Esophagus muscularis mucosa (tissue), 4 donors: ENCODE results near the gene CEP76. TPM values are rescaled to one million over a fixed set of nuclear protein-coding genes. Genes with fewer than 3 reads are reported as not detected.
A peak's percentile ranks its signal among the peaks of the same experiment; 100 is the strongest.

Experiments
- DNase-seq: peaks from one replicate; pipeline ENCODE4 v3.0.0-alpha.2; 2017; ENCODE audit errors: extremely low spot score
- H3K27ac ChIP-seq, 4 donors: fragments of 200-600 bp; sonication (generic); replicated peaks in 1 of 4; 1 replicate in 3 of 4; 2 replicates in 1 of 4; pipeline ENCODE4 v1.5.1; 2016 to 2019; ENCODE audit warnings: mild to moderate bottlenecking in 1 of 4
- H3K27me3 ChIP-seq, 4 donors: fragments of 200-600 bp; sonication (generic); one replicate each; pipeline versions ENCODE4 v1.5.1 to v1.6.0; 2016 to 2019
- H3K36me3 ChIP-seq, 4 donors: fragments of 200-600 bp; sonication (generic); one replicate each; pipeline ENCODE4 v1.5.1; 2016 to 2019
- H3K4me1 ChIP-seq, 4 donors: fragments of 200-600 bp; sonication (generic); one replicate each; pipeline ENCODE4 v1.5.1; 2016 to 2019
- H3K4me3 ChIP-seq, 4 donors: fragments of 200-600 bp; sonication (generic); 1 replicate in 2 of 4; 2 replicates in 2 of 4; pipeline ENCODE4 v1.5.1; 2016 to 2019; ENCODE audit warnings: mild to moderate bottlenecking in 4 of 4, moderate library complexity in 1 of 4
- H3K9me3 ChIP-seq, 4 donors: fragments of 200-600 bp; sonication (generic); 1 replicate in 3 of 4; 2 replicates in 1 of 4; pipeline ENCODE4 v1.5.1; 2016 to 2019
- EP300 ChIP-seq: sonication (generic); formaldehyde crosslinking; IDR thresholded peaks from one replicate; pipeline ENCODE4 v1.6.1; 2017; ENCODE audit warnings: antibody characterized with exemption
- POLR2A ChIP-seq: fragments of 450-650 bp; IDR thresholded peaks from one replicate; pipeline ENCODE4 v1.6.1; 2017; ENCODE audit warnings: antibody characterized with exemption, moderate library complexity, mild to moderate bottlenecking, low read depth
- POLR2AphosphoS5 ChIP-seq, 2 donors: sonication (generic); formaldehyde crosslinking; IDR thresholded peaks; one replicate each; pipeline ENCODE4 v1.6.1; 2017; ENCODE audit warnings: antibody characterized with exemption in 2 of 2
- WGBS: methylation state at CpG from one replicate; pipeline ENCODE4 v1.1.5; 2018; 5-methylcytosine and 5-hydroxymethylcytosine counted together
- intact Hi-C: fragments of 100-400 bp; cut with DNase I; formaldehyde crosslinking; loops from one replicate; pipeline ENCODE4 v1.15.1; 2023
- total RNA-seq, 4 donors: library from RNA; depleted of rRNA; stranded (reverse); fragments of >200 nt; gene quantifications; one replicate each; pipeline versions ENCODE4 v1.1.0 to v1.2.1, GENCODE V29; 2016
- TF ChIP-seq, protein P1 (sequence below), 3 experiments: fragments of 200-600 bp in 2 of 3; fragments of 450-650 bp in 1 of 3; sonication (generic) in 2 of 3; IDR thresholded peaks; one replicate each; pipeline ENCODE4 v1.5.1; 2017 to 2019; ENCODE audit warnings: antibody characterized with exemption in 3 of 3, mild to moderate bottlenecking in 2 of 3, moderate library complexity in 1 of 3

Gene CEP76
- total RNA-seq, 4 donors from 2014 or later: 5.0 to 8.7 (median 5.8) TPM

DNA sequence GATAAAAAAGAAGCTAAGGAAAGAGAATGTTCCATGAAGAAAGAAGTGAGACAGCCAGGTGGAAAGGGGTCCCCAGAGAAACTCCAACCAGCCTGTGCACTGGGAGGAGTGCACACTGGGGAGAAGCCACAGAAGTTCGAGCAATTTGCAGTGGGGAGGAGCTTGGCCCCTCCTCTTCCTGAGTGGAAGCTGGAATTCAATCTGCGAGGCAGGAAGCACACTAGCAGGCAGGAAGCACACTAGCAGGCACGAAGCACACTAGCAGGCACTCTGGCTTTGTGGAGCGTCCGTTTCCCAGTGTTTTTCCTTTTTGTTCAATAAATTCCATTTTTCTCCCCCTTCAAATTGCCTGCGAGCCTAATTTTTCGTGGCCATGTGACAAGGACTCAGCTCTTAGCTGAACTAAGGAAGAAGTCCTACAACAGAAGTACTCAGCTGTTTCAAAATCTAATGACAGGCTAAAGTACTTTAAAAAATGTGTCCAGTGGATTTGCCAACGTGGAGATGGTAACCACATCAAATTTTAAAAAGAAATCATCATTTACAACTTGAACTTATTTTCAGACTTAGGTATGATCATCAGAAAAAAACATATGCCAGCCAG is 23.2 kb downstream of the CEP76 start:
- peaks cover 12 to 60% (median 33%) of the 10 kb centered on the region in 4 donors for H3K36me3 ChIP-seq
- H3K4me1 ChIP-seq: peaks cover 5 to 13% (median 12%) of the 10 kb centered on the region in 4 donors
- H3K4me3 ChIP-seq: peak overlapping the region in 3 of 4 donors; percentile 20 to 30 (median 28)
- H3K27me3 ChIP-seq: no peaks in the 10 kb centered on the region
- intact Hi-C loops: no loop called here
- WGBS: 27% methylated on average over 8 of the region's 8 CpGs
- no peak for DNase-seq
- TF ChIP-seq, protein P1, sequence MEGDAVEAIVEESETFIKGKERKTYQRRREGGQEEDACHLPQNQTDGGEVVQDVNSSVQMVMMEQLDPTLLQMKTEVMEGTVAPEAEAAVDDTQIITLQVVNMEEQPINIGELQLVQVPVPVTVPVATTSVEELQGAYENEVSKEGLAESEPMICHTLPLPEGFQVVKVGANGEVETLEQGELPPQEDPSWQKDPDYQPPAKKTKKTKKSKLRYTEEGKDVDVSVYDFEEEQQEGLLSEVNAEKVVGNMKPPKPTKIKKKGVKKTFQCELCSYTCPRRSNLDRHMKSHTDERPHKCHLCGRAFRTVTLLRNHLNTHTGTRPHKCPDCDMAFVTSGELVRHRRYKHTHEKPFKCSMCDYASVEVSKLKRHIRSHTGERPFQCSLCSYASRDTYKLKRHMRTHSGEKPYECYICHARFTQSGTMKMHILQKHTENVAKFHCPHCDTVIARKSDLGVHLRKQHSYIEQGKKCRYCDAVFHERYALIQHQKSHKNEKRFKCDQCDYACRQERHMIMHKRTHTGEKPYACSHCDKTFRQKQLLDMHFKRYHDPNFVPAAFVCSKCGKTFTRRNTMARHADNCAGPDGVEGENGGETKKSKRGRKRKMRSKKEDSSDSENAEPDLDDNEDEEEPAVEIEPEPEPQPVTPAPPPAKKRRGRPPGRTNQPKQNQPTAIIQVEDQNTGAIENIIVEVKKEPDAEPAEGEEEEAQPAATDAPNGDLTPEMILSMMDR (IDR thresholded peaks at IDR 0.05): no peak
- no peak for TF ChIP-seq EP300
- TF ChIP-seq POLR2AphosphoS5 (IDR thresholded peaks at IDR 0.05): peak; percentile 81 to 83
- no peak for TF ChIP-seq POLR2A
- H3K9me3 ChIP-seq: no peaks in the 10 kb centered on the region
- H3K27ac ChIP-seq: peak overlapping the region; percentile 68 to 74 (median 71)

DNA sequence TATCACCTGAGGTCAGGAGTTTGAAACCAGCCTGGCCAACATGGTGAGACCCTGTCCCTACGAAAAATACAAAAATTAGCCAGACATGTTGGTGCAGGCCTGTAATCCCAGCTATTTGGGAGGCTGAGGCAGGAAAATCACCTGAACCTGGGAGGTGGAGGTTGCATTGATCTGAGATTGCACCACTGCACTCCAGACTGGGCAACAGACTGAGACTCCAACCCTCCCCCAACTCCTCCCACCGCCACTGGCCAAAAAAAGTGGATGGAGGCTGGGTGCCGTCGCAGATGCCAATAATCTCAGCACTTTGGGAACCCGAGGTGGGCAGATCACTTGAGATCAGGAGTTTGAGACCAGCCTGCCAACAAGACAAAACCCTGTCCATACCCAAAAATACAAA is 34.5 kb downstream of the CEP76 start:
- H3K27ac ChIP-seq: no peak overlapping the region
- no peak for TF ChIP-seq POLR2A
- H3K36me3 ChIP-seq: peaks cover 0 to 36% (median 10%) of the 10 kb centered on the region in 4 donors
- no peaks in the 10 kb centered on the region for H3K27me3 ChIP-seq
- no peak for DNase-seq
- H3K4me1 ChIP-seq: no peaks in the 10 kb centered on the region
- no peaks in the 10 kb centered on the region for H3K9me3 ChIP-seq
- H3K4me3 ChIP-seq: no peak overlapping the region
- intact Hi-C loops: no loop called here
- 89% methylated on average over 5 of the region's 5 CpGs for WGBS

DNA sequence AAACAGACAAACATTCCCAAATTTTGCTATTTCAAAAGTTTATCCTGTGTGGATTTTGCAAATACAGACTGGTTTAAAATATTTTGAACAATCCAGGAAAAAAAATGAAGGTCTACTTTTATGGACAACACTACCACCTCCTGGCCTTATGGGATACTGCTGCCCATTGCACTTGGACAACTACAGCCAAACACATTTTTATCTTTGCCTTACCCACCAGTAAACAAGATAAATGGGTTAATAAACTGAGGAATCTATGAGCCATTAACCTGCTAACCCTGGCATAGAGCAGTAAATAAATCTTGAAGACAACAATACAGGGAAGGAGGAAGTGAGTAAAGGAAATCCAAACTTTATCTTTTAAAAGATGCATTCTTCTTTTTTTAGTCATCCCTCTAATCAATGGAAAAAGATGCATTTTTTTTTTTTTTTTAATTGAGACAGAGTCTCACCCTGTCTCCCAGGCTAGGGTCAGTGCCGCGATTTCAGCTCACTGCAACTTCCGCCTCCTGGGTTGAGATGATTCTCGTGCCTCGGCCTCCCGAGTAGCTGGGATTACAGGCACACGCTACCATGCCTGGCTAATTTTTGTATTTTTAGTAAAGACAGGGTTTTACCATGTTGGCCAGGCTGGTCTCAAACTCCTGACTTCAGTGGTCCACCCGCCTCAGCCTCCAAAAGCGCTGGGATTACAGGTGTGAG is 42.5 kb downstream of the CEP76 start:
- Histone ChIP-seq H3K4me3 (no peak overlapping the region), H3K36me3 (peaks cover 0 to 19% (median 0%) of the 10 kb centered on the region in 4 donors), H3K27ac (no peak overlapping the region), H3K4me1 (peaks cover 10 to 37% (median 28%) of the 10 kb centered on the region in 4 donors), H3K9me3 (no peaks in the 10 kb centered on the region), H3K27me3 (no peaks in the 10 kb centered on the region)
- WGBS: 89% methylated on average over 9 of the region's 9 CpGs
- intact Hi-C loops: loop anchor here (1.0 to 5.0 kb wide), 3 partner anchors 253 to 283 kb away; partner anchors contain the start of genes AFG3L2 and PRELID3A
- TF ChIP-seq, protein P1 (IDR thresholded peaks at IDR 0.05): peak; percentile 94 to 95 (median 95)
- TF ChIP-seq EP300: no peak
- no peak for DNase-seq

DNA sequence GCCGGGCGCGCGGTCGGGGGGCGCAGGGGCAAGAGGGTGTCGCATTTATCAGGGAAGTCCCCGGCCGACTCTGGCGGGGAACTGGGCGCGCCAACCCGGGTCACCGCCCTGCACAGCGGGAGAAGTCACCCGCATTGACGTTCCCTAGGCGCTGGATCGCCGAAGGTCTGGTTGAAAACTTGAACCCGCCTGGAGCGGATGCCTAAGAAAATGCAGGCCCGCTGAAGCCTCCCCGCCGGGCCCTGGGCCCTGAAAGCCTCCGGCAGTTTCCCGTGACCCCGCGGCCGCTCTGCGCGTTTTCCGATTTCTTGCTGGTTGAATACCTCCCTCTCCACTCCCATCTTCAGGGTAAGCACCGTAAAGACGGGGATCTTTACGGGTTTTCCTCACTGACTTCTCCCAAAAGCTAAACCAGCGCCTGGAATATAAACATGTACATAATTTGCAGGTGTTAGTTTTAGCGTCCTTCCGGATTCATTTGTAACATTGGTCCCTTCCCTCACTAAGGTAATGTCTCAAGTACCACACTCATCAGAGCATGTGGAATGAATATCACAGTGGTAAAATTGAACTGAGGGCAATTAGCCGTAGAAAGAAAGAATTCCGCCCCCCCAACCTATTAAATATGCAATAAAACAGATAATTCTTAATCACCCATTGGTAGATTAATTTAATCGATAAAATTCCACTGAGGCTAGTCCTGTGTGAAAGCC is 43.9 kb downstream of the CEP76 start:
- H3K9me3 ChIP-seq: no peaks in the 10 kb centered on the region
- peaks cover 10 to 45% (median 31%) of the 10 kb centered on the region in 4 donors for H3K4me1 ChIP-seq
- DNase-seq: no peak
- peaks cover 0 to 16% (median 0%) of the 10 kb centered on the region in 4 donors for H3K36me3 ChIP-seq
- intact Hi-C loops: loop anchor here (1.0 to 5.0 kb wide), 3 partner anchors 251 to 281 kb away; partner anchors contain the start of genes AFG3L2 and PRELID3A
- peak overlapping the region; percentile 87 to 97 (median 90) for H3K4me3 ChIP-seq
- TF ChIP-seq EP300 (no peak), POLR2A (no peak), POLR2AphosphoS5 (IDR thresholded peaks at IDR 0.05) (no peak)
- TF ChIP-seq, protein P1 (IDR thresholded peaks at IDR 0.05): no peak
- 42% methylated on average over 16 of the region's 42 CpGs for WGBS
- peak overlapping the region; percentile 97 to 100 (median 100) for H3K27ac ChIP-seq
- H3K27me3 ChIP-seq: no peaks in the 10 kb centered on the region
